HG03175 (cell line): ENCODE results near the gene ZW10.
"Not testable (repeated sequence)": the region's sequence is repeated elsewhere in the genome, so short reads cannot be mapped to it uniquely, and the experiment has no call there.

Experiments
- ATAC-seq: cut with Tn5 transposase; IDR thresholded peaks from one replicate; pipeline ENCODE4 v1.9.1; 2021; ENCODE audit warnings: mild to moderate bottlenecking, moderate library complexity; ENCODE audit not compliant: unreplicated experiment

The ZW10 gene

DNA sequence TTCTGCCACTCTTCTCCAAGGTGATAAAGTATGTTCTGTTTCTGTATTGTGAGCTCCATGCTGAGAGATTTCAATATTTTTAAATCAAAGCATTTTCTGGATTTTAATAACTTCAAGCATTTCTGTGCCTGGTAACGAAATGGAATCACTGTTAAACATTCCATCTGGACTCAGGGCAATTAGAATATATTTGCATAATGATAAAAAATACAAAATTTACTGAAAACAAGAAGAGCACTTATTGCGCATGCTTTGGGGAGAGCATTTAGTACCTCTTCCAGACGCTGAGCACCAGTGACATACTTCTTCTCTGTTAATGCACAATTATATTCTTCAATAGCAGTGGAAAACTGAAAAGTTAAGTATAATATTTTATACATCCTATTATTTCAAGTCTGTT is 13.3 kb downstream of the ZW10 start:
- ATAC-seq = no peak

DNA sequence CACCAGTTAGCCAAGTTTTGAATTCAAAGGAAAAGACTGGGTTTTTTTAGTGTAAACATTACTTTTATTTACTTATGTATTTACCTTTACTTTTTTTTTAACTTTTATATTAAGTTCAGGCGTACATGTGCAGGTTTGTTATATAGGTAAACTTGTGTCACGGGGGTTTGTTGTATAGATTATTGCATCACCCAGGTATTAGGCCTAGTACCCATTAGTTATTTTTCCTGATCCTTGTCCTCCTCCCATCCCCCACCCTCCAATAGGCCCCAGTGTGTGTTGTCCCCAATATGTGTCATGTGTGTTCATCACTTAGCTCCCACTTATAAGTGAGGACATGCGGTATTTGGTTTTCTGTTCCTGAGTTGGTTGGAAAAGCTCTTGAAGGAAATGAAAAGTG is 20.6 kb downstream of the ZW10 start:
- no peak for ATAC-seq

DNA sequence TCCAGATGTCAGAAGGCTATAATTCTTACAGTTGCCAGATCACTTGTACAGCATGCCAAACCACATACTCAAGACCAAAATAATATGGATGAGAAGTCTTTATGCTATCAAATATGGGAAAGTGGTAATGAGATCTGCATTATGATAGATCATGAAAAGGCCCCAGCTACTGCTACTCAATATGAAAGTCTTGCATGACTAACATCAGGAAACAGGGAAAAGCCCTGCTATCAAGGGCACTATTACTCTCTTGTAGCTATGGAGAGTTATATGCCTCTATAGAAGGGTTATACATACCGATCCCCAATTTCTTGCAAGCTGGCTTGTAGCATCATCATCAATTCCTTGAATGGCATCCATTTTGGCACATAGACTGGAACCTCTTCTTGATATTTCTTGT is 37.2 kb downstream of the ZW10 start:
- ATAC-seq = no peak

DNA sequence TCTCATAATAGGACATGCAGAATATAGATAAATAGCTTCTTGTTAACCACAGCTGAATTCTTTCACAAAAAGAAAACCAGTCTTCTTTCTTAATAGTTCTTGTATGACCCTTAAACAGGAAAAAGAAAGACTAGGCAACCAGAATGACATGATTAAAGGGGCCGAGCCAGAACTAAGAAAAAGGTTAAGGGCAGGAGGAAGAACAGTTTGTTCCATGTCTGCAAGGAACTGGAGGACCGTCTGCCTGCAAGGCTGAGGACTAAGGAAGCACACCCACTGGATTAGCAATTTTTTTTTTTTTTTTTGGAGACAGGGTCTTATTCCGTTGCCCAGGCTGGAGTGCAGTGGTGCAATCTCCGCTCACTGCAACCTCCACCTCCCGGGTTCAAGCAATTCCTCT is 41.4 kb downstream of the ZW10 start:
- ATAC-seq = no peak

DNA sequence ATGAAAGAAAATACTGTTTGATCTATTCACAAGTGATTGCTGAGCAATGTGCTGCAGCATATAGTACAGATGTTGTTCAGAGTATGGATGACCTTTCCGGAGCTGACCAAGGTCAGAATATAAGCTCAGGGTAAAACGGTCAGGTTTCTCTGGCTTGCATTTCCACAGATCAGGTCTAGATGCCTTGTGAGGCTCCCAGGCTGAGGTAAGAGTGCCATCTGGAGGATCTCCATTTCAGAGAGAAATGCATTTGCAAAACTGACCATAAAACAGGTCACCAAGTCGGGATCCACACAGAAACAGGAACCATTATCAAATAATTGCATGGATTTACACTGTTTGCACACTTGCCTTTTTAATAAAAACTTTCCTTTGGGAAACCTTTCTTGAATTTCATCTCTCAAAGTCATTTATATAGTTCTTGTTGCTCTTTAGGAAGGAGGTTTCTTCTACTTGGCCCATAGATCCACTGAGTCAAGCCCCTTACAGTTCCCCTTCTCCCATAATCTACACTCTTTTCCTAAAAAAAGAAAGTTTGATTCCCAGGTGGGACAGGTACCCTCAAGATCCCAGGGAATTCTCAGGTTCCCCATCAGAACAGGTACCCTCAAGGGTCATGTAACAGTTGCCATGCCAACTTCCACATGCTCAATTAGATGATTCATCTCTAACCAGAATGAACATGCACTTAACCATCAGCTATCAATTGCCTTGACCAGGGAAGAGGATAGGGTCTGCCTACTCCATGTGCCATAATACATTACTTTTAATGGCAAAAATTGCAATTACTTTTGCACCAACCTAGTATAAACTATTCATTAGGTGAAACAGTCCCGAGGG is 42.4 kb downstream of the ZW10 start:
- no peak for ATAC-seq

DNA sequence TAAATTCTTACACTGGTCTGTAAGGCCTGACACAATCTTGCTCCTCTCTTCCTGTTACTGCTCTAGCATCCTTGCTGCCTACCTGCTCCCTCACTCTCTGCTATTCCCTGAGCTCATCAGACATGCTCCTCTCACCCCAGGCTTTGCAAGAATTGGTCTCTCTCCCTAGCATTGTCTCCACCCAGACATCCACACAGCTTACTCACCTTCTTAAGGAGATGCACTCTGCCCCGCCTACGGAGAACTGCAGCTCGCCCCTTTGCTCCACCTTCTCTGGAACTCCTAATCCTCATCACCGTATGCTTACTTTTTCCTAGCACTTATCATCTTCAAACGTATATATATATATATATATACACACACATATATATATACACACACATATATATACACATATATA is 44.0 kb downstream of the ZW10 start:
- ATAC-seq = no peak

DNA sequence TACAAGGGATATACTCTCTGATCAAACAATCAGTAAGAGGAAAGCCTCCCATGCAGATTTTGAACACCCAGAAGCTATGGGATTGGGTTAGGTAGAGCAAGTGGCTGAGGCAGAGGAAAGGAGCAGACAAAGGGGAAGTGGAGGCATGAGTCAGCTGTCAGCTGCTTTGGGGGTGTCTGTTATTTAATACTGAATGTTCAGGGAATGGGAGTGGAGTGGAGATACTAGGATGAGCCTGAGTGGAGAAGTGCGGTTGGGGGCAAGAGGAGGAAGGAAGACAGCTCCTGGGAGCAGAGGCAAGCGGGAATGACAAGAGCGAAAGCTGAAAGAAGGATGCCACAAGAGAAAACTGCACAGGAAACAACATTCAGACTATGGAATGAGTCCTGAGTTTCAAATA is 44.7 kb downstream of the ZW10 start:
- no peak for ATAC-seq

DNA sequence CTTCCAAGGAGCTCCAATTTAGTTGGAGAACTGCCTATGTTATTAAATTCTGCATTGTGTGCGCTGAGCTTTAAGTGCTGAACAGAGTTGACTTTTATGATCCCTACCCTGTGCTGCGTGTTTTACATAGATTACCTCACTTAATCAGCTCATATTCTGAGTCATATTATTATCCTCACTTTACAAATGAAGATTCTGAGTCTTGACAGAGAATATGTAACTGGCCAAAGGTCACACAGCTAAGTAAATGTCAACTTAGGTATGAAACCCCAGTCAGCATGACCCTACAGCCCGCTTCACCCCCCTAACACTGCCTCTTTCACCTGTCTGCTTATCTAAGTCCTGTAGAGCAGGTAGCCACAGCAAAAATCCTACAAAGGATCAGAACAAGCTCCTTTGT is 47.6 kb downstream of the ZW10 start:
- ATAC-seq = no peak

DNA sequence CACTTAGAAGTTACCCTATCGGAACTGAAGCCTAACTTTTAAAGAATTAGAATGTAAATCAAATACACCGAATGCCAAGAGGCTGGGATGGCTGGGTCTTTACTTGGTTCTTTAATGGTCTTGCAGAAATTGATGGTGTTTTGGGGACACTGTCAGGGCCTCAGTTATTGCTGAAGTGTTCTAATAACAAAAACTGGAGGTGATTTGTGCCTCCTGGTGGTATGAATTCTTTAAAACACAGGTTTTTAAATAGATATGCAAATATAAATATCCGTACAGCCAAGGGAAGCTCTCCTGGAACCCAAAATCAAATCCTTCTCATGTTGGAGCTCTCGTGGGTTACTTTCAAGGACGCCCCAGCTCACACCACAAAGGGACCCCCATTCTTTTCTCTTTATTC is 48.1 kb downstream of the ZW10 start:
- no peak for ATAC-seq

DNA sequence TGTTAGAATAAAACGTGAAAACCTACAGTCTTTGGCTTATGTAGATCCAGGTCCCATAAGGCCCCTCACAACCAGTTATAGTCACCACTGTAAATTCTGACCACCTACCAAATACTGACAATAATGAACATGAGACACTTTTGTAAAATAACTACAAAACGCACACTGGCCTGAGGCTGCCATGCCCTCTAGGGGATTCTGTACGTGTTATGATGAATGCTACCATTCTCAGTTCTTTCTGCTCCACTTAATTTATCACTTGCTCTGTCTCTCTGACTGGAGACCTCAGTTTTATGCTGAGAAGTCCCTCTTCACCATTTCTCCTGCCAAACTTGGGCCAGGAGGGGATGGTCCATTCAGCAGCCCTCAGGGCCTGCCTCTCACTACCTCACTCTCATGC is 48.7 kb downstream of the ZW10 start:
- ATAC-seq = no peak

DNA sequence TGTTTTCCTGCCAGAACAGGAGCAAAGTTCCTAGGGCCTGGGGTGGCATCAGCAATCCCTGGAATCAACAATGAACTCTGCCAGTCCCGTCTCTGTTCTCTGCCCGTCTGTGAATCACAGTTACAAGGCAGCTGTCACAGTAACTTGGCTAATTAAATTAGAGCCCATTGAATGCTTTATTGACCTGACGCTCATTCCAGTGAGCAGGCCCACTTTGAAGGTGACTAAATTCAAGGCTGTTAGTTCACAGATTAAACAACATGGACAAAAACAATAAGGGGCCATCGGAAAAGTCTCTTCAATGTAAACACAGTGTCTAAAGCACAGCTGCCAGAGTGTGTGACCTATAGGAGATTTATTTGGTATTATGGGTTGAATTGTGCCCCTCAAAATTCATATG is 49.7 kb downstream of the ZW10 start:
- no peak for ATAC-seq

DNA sequence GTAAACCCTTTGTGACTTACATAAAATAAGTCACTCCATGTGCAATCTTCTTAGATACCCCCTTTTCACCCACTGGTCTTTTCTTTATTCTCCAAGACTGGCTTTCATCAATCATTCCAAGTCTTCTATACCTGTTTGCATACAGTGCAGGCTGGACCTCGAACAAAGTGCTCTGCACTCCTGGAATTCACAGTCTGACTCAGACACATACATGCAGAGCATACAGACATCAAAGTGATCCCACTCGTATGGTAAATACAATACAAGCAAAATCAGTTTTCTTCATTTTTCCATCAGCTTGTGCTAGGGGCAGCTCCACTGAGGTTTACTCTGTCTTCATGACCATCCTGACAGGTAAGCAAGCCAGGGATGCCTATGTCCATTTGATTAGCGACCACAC is 50.6 kb downstream of the ZW10 start:
- ATAC-seq = no peak

DNA sequence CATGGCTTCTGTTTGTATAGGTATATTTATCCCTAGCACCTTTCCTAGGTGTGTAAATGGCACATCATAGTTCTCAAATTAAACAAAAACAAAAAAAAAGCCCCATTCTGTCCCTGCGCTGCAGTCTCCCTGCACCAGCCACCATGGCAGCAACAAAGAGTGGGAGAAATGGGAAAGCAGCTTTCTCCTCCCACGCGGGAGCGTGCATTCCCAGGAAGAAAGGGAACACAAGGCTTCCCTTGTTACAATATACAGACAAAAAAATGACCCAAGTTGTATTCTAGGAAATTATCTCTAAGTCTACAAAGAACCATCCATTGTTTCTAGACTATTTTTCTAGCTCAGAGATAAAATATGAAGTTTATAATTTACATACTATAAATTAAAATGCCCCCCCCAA is 51.3 kb downstream of the ZW10 start:
- ATAC-seq = no peak

DNA sequence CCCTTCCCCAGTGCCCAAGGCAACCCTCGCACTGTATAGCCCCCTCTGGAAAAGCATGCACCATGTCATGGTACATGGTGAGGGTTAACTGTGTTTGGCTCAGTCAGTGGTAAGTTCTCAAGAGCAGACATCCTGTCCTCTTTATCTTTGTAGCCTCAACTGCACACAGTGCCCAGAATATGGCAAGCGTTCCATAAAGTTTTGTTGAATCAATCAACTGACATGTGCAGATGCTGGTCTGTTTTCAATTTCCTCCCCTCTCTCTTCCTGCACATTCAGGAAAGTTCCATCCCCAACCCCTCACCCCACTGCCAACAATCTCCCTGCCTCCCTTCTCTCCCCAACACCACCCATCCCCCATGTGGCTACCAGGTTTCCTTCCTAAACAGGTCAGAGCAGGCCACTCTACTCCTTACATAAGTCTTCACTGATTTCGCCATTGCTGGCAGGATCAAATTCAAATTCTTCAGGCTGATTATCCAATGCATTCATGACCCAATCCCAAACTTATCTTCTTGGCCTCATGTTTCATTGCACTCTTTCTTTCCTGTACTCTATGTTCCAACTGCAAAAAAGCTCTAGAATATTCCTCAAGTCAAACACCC is 51.9 kb downstream of the ZW10 start:
- no peak for ATAC-seq

DNA sequence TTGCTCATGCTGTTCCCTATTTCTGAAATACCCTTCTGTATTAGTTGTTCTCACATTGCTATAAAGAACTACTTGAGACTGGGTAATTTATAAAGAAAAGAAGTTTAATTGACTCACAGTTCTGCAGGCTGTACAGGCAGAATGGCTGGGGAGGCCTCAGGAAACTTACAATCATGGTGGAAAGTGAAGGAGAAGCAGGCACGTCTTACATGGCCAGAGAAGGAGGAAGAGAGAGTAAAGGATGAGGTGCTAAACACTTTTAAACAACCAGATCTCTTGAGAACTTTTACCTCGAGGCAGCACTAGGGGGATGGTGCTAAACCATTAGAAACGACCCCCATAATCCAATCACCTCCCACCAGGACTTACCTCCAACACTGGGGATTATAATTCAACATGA is 53.0 kb downstream of the ZW10 start:
- ATAC-seq = not testable (repeated sequence)

DNA sequence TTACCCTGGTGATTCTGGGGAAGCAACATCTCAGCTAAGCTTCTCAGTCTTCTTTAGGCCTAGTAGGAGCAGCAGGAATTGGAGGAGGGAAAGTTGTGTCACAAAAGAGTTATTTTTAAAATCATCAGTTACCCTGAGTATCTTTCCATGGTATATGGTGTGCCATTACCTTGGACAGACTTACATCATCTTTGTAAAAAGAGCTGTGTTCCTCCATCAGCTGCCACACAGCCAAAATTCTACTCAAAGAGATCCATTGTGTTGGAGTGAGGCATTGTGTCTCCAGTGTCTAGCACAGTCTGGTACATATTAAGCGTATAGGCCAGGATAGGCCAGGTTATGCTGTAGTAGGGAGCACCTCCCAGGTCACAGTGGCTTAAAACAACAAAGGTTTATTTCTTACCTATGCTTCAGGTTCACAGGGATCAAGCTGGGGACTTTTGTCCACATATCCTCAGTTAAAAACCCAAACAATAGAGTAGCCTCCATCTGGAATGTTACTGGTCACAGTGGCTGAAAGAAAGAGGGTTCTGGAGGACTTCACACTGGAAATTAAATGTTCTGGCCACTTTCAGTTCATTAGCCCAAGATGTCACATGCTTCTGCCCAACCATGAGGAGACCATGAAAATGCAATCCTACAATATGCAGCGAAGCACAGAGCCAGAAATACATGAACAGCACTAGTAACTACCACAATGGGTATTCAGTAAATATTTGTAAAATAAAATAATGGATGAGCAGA is 57.4 kb downstream of the ZW10 start:
- ATAC-seq = no peak

DNA sequence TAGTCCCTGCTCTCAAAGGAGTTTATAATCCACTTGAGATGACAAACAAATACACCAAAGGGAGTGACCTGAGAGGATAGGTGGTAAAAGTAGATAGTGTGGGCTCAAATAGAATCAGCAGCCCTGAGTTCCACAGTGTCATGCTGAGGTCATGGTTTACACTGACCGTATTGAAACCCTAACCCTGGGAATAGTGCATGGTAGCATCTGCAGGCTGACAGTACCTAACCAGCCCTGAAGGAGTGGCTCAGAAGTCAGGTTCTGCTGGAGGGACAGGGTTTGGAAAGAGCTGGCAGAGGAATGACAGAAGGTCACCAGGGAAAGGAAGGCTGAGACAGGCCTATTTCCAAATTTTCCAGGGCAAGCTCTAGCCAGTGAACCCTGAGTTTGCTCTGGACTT is 58.2 kb downstream of the ZW10 start:
- no peak for ATAC-seq

DNA sequence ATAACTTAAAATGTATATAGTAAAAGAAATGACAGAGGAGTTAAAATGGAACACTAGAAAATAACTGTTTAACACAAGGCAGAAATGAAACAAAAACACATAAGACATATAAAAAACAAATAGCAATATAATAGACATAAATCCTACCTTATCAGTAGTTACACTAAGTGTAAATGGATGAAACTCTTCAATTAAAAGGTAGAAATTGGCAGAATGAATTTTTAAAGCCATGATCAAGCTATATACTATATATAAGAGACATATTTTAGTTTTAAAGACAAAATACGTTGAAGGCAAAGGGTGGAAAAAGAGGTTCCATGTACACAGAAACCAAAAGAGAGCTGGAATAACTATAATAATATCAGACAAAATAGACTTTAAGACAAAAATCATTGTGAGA is 62.5 kb downstream of the ZW10 start:
- no peak for ATAC-seq

DNA sequence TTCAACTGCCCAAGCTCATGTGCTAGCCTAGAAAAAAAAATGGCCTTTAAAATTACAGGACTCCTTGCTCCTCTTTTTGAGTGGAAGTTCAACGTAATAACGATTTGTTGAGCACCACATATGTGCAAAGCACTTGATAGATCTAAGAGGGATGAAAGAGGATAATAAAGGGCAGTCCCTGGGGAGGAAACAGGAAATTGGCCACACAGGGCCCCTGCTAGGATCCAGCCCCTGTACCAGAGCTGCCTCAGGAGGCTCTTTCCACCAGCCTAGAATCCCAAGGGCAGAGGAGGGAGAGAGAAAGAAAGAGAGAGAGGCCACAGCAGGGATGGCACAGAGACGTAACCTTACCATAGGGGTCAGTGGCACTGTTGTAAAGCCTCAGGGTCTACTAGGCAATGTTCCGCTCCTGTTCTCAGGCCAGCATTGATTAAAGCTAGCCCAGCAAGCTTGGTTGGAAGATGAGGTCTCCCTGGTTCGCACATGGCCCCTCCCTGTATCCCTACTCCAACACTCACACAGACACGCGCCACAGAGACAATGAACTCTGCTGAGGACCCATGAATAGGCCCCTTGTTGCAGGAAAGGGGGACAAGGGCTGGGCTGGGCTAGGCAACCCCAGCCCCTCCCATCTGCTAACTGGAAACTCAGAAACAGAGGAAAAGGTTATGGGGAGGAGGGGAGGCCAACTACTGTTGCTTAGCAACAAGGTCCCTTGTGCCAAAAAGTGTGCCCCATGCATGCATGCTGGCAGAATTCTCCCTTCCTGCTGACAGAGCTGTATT is 67.4 kb downstream of the ZW10 start, which contains the start of gene TMPRSS5:
TSS of gene TMPRSS5 (minus strand) at position 438 of the 785 bp plus-strand sequence. CDS start at position 354, 84 bp downstream.
- no peak for ATAC-seq

DNA sequence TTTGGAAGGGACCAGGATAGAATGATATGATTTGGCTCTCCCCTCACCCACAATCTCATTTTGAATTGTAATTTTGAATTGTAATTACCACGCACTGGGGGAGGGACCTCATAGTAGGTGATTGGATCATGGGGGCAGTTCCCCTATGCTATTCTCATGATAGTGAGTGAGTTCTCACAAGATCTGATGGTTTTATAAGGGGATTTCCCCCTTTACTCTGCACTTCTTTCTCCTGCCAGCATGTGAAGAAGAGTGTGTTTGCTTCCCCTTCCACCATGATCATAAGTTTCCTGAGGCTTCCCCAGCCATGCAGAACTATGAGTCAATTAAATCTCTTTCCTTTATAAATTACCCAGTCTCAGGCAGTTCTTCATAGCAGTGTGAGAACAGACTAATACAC is 69.9 kb downstream of the ZW10 start:
- not testable (repeated sequence) for ATAC-seq

DNA sequence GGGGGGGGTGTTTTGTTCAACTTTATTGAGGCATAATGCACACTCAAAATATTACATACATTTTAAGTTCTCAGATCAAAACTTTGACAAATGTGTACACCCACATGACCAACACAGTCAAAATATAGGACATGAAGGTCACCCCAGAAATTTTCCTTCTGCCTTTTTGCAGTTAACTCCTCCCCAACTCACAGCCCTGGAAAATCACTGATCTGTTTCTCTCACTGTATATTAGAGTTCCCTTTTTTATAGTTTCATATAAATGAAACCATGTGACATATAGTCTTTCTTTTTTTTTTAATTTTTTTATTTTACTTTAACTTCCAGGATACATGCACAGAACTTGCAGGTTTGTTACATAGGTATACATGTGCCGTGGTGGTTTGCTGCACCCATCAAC is 72.0 kb downstream of the ZW10 start:
- ATAC-seq = no peak
